ENCODE data around the gene GRID1.

GRID1 gene

DNA sequence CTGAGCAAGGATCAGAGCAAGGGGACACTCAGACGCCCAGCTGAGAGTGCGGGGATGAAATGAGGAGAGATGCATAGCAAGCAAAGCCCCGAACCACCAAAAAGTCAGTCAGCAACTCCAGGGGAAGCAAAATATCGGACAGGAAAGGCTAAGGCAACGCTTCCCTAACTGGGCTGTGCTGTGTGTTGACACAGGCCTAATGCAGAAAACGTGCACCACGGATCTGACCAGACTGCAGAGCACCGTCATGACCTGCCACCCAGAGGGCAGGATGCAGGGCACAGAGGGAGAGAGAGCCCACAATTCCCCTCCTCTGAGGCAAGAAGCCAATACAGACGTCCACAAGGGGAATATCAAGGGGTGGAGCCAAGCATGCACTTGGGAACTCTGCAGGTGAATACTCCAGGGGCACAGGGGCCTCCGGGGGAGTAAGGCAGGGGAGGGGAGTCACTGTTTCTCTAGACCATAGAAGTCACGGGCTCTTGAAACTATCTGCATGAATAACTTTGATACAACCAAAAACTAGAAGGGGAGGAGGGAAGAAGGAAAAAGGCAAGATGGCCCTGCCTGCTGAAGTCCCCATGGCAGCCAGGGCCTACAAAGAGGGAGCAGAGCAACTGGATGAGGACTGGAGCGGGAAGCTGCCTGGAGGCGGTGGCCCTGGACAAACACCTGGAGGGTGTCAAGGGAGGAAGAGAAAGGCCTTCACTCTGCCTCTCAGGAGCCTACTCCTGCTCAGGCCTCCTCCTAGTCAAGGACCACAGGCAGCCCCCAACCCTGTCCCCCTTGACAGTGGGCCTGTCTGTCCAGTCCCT, 26.2 kb downstream of the GRID1 start:
- no peak overlapping the region for H3K4me3 ChIP-seq (ENCODE audit: low read depth, low read length)

DNA sequence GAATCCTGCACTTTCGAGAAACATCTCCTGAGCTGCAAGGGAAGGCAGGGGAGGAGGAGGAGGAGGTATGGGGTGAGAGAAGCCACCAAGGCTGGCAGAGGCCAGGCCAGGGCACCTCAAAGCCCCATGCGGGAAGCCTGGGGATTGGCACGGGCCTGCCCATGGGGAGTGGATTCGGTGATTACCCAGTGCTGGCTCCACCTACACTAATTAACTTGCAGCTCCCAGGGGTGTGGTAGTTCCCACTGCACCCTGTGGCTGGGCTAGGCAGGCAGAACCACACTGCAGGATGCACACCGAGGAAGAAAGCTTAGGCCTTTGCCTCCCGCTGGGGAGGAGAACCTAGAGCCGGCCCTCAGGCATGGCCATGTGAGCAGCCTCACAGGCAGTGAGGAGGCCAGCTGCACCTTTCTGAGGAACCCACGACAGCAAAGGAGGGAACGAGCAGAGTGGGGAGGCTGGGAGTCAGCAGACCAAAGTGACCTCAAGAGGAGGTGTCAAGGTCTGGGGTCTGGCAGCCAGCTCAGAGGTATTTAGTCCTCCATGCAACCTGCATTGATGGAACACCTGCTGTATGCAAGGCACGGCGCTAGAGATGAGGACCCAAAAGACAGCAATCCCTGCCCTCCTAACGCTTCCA, 27.2 kb downstream of the GRID1 start:
- no peak overlapping the region for H3K4me3 ChIP-seq (ENCODE audit: low read depth, low read length)

- no peak overlapping the region for H3K4me3 ChIP-seq (ENCODE audit: low read depth, low read length)
Observed at GRCh38 chr10:86337121-86337601, 29.4 kb downstream of the GRID1 start.

DNA sequence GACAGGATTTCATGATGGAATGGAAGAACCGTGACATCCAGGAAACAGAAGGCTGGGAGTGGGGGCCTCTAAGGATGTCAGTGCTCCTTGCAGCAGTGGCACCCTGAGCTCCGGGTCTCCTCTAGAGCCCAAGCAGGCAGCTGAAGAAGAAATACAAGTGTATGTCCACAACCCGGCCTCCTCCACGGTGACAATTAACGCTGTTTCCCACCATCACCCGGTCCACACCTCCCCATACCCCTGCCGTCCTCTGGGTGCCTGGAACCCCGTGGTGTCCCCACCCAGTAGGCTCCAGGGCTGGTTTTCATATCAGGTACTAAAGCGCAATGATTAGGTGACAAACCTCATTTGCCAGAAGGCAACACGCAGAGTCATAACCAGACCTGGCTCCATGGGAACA, 30.3 kb downstream of the GRID1 start:
- H3K4me3 ChIP-seq (ENCODE audit: low read depth, low read length): no peak overlapping the region

GRCh38 chr10:86335831-86336230, 30.8 kb downstream of the GRID1 start:
- H3K4me3 ChIP-seq (ENCODE audit: low read depth, low read length): no peak overlapping the region

DNA sequence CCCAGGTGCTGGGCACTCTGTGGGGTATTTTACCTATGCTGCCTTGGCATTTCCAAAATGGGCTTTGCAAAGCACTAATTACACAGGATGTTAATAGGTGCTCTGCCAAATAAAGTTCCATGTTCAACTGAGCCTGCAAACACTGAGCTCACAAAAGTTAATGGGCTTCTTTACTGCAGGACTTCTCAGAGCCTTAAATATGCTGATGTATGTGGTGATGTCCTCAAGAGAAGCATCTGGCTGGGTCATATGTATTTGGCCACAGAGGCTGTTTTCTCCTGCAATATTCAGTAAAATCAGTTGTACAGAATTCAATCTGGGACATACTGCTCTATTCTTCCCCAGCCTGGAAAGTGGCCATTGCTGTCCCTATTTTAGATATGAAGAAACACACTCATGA, 31.3 kb downstream of the GRID1 start:
- no peak overlapping the region for H3K4me3 ChIP-seq (ENCODE audit: low read depth, low read length)

DNA sequence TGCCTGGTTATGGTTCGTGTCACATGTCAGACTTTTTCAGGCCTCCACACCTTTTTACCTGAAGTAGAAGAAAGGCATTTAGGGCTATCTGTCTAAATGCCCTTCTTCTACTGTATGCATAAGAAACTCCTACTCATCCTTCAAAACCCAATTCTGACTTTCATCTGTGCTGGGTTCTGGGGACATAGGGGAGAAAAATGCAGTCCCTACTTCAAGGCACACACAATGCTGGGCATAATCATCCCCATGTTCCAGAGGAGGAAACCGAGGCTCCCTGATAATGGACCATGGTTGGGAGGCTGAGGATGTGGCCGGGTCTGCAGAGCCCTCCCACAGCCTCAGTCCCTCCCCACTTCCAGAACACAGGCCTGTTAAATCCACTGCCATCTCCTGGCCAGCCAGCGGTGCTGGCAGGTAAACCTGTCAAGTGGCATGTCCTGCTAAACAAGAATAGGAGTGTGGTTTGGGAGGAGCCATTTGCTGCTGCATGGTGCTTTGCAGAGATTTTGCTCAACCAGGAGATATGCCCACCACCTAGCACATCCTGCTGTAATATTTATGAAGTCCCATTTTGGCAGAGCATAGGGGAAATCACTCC, 32.0 kb downstream of the GRID1 start:
- H3K4me3 ChIP-seq (ENCODE audit: low read depth, low read length): no peak overlapping the region

GRCh38 chr10:86333826-86334487, 32.6 kb downstream of the GRID1 start:
- H3K4me3 ChIP-seq (ENCODE audit: low read depth, low read length): no peak overlapping the region

GRCh38 chr10:86331861-86332260, 34.7 kb downstream of the GRID1 start:
- H3K4me3 ChIP-seq (ENCODE audit: low read depth, low read length): no peak overlapping the region

- H3K4me3 ChIP-seq (ENCODE audit: low read depth, low read length): no peak overlapping the region
Observed at GRCh38 chr10:86330778-86331763, 35.5 kb downstream of the GRID1 start.

DNA sequence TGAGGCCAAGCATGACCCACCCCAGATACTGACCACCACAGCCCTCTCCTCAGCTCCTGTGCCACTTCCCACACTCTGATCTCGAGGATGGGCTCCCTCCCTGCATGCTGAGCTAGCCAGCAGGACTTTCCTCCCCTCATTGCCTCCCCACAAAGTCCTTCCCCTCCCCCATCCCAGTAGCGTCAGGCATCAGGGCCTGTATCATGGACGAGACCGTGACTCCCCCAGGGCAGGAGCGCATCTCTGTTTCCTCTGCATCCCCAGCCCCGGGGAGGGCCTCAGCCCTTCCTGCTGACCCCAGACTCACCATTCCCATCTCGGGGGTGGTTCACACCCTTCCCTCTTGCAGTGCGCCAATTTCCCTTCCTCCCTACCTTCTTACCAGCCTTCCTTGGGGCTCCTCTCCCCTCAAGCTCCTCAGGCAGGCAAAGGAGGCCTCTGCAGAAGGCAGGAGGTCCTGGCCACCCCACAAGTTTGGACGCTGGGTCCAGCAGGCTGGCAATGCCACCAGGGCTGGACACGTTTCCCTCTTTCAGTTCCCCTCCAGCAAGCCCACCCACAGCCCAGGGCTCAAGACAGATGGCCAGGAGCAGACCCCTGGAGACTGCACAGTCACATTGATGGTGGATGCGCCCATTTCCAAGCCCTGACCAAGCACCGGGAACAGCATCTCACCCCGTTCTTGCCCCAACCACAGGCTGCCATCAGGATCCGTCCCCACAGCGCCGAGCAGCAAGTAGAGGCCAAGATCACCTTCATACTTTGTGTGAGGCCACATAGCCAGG, 36.5 kb downstream of the GRID1 start:
- H3K4me3 ChIP-seq (ENCODE audit: low read depth, low read length): no peak overlapping the region

- no peak overlapping the region for H3K4me3 ChIP-seq (ENCODE audit: low read depth, low read length)
Observed at GRCh38 chr10:86329093-86329710, 37.4 kb downstream of the GRID1 start.

DNA sequence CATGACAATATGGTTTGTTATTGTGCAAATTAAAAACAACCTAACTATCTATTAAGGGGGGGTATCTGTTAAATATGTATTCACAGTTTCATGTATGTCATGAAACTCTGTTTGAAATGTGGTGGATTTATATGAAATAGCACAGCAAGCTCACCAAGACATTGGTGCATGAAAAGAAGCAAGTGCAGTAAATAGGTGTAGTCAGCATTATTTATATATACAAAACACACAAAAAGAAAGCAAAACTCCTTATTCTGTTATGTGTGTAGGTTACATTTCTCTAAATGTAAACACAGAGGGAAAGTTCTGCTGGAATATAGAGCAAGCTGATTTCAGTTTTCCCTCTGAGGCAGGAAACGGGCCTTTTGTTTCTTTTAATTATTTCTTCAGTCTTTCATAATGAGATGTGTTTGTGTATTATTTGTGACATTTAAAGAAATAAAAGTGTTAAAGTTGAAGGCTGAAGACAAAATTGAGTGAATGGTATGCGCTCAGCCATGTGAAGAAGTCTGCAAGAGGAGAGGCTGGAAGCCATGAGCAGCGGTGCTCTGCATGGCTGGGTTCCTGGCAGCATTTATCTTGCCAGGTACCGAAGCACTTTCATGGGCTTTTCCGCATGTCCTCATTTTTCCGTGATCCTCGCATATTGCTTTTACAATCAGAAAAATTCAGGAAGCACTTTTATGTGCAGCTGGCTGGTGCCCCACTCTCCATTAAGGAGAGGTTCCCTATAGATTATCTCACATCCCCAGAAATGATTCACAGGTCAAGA, 38.5 kb downstream of the GRID1 start:
- H3K4me3 ChIP-seq (ENCODE audit: low read depth, low read length): no peak overlapping the region

DNA sequence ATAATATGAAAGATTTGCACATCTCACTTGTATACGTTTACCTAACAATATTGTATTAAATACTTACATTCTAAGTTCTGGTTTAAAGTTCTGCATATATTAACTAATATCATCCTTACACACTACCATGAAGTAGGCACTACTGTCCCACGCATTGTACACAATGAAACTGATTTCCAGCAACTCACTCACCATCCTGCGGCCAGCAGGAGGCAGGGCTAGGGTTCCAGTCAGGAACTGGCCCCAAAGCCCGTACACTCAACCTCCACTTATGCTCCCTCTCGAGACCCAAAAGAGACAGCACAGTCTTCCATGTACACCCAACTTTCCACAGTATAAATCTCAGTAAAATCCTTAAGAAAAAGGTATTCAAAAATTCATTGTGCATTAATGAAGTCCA, 41.4 kb downstream of the GRID1 start:
- no peak overlapping the region for H3K4me3 ChIP-seq (ENCODE audit: low read depth, low read length)

DNA sequence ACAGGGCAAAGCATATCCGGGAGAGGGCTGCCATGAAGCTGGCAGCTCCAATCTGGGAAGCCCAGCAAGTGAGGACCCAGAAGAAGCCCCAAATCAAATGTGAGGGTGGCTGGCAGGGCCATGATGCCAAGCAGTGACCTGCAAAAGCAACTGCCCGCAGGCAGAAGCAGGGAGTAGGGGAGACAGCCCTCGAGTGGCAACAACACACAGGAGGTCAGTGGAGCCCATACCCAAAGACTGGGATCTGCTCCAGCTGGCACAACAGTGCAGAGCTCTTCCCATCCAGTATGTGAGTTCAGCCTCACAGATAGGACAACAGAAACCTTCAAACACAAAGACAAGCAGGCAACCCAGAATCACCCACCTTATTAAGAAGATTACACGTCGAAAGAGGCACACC, 45.0 kb downstream of the GRID1 start:
- no peak overlapping the region for H3K4me3 ChIP-seq (ENCODE audit: low read depth, low read length)

GRCh38 chr10:86319676-86320075, 46.9 kb downstream of the GRID1 start:
- H3K4me3 ChIP-seq (ENCODE audit: low read depth, low read length): no peak overlapping the region

DNA sequence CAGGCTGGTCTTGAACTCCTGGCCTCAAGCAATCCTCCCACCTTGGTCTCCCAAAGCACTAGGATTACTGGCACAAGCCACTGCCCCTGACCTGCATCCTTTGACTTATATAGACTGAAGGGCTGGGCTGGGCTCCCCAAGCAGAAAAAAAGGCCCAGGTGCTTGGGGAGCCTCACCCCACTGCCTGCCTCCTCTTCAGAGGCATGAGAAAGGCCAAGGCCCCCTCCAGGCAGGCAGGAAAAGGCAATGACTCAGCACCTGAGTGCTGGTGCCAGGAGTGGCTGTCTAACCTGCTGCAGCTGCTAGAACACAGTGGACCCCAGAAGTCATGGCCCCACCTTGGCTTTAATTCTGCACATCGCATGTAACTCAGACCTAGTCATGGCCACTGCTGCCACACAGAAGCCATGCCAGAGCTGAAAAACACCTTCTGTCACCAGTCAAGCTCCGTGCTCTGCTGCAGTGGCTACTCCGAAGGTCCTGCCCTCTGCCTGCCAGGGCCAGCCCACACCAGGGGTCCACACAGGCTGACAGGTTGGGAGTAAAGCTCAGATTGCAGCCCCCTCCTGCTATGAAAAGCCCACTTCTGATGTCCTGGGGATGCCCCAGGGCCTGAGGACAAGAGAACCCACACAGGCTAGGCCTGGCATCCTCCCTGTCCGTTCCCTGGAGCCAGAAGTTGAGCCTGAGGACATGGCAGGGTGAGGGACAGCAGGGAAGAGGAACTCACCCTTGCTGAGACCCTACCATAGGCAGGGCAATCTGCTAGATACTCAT, 48.5 kb downstream of the GRID1 start:
- H3K4me3 ChIP-seq (ENCODE audit: low read depth, low read length): no peak overlapping the region

DNA sequence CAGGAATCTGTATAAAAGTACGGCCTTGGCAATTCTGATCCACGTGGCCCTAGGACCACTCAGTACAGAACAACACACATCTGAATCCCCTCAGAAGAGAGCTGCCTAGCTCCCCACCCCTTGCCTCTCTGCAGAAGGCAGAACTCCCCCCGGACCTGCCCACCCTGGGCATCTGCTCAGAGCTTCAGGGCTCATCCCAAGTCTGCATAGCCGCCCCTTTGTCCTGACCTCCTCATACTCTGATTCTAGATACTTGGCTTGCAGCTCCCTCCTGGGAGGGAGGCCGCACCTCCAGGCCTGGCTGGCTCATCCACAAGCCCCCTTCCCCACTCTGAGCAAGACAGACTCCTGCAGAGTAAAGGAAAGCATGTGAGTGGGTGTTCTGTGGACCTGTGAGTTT, 49.6 kb downstream of the GRID1 start:
- H3K4me3 ChIP-seq (ENCODE audit: low read depth, low read length): no peak overlapping the region
